ENCODE results near the gene BEND7. TPM values are rescaled to one million over a fixed set of nuclear protein-coding genes. Genes with fewer than 3 reads are reported as not detected.

BEND7 gene
- total RNA-seq, 1 donor from 2014 or later: 1.3 TPM

DNA sequence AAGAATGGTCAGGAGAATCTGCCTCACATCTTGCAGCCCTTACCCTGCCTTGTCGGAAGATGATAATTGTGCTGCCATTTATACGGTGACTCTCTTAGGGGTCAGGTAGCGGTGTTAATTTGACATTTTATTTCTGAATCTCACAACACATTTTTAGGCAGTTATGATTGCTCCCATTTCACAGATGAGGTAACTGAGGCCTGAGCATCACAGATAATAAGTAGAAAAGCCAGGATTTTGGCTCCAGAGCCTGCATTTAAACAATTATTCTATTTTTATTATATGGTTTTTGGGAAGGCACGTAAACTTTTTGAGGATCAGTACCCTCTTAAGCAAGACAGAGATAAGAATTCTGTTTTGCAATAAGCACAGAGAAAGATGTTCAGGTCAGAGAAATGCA, 103.4 kb downstream of the BEND7 start:
- no peaks in the 10 kb centered on the region for H3K36me3 ChIP-seq (ENCODE audit: control insufficient read depth, insufficient read depth, low read length)
- no peak for FAIRE-seq
- H3K27me3 ChIP-seq (ENCODE audit: control insufficient read depth, insufficient read depth, low read length): no peaks in the 10 kb centered on the region
- no peak for DNase-seq (ENCODE audit: low read depth)
- no peak overlapping the region for H3K4me3 ChIP-seq (ENCODE audit: low read depth, low read length)
- TF ChIP-seq, protein P1, sequence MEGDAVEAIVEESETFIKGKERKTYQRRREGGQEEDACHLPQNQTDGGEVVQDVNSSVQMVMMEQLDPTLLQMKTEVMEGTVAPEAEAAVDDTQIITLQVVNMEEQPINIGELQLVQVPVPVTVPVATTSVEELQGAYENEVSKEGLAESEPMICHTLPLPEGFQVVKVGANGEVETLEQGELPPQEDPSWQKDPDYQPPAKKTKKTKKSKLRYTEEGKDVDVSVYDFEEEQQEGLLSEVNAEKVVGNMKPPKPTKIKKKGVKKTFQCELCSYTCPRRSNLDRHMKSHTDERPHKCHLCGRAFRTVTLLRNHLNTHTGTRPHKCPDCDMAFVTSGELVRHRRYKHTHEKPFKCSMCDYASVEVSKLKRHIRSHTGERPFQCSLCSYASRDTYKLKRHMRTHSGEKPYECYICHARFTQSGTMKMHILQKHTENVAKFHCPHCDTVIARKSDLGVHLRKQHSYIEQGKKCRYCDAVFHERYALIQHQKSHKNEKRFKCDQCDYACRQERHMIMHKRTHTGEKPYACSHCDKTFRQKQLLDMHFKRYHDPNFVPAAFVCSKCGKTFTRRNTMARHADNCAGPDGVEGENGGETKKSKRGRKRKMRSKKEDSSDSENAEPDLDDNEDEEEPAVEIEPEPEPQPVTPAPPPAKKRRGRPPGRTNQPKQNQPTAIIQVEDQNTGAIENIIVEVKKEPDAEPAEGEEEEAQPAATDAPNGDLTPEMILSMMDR (IDR thresholded peaks at IDR 0.05; ENCODE audit: insufficient read depth, low read length, severe bottlenecking): no peak

GRCh38 chr10:13422800-13423199, 106.0 kb downstream of the BEND7 start:
- no peak for DNase-seq (ENCODE audit: low read depth)
- no peaks in the 10 kb centered on the region for H3K36me3 ChIP-seq (ENCODE audit: control insufficient read depth, insufficient read depth, low read length)
- no peak for FAIRE-seq
- no peak overlapping the region for H3K4me3 ChIP-seq (ENCODE audit: low read depth, low read length)
- TF ChIP-seq, protein P1 (IDR thresholded peaks at IDR 0.05; ENCODE audit: insufficient read depth, low read length, severe bottlenecking): no peak
- H3K27me3 ChIP-seq (ENCODE audit: control insufficient read depth, insufficient read depth, low read length): no peaks in the 10 kb centered on the region

DNA sequence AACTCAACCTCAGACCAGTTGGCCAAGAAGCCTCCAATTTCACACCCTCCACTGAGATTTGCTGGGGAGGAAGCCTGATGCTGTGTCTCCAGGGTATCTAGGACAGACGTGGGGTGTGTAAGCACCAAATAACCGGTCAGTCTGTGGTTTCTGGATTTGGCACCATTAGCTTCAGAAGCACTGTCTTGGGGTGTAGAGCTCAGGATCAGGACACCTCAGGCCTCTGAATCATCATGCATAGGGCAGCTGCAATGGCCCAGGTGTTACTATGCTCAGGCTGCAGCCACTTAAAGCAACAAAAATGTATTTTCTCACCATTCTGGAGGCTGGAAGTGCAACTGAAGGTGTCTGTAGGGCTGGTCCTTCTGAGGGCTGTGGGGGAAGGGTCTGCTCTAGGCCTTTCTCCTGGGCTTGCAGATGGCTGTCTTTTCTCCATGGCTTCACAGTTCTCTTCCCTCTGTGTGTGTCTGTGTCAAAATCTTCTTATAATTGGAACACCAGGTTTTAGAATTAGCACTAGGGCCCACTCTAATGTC, 107.4 kb downstream of the BEND7 start:
- Histone ChIP-seq H3K36me3 (ENCODE audit: control insufficient read depth, insufficient read depth, low read length) (no peaks in the 10 kb centered on the region), H3K4me3 (ENCODE audit: low read depth, low read length) (no peak overlapping the region), H3K27me3 (ENCODE audit: control insufficient read depth, insufficient read depth, low read length) (no peaks in the 10 kb centered on the region)
- DNase-seq (ENCODE audit: low read depth) (no peak), FAIRE-seq (peak; percentile 81)
- TF ChIP-seq, protein P1 (IDR thresholded peaks at IDR 0.05; ENCODE audit: insufficient read depth, low read length, severe bottlenecking): no peak

DNA sequence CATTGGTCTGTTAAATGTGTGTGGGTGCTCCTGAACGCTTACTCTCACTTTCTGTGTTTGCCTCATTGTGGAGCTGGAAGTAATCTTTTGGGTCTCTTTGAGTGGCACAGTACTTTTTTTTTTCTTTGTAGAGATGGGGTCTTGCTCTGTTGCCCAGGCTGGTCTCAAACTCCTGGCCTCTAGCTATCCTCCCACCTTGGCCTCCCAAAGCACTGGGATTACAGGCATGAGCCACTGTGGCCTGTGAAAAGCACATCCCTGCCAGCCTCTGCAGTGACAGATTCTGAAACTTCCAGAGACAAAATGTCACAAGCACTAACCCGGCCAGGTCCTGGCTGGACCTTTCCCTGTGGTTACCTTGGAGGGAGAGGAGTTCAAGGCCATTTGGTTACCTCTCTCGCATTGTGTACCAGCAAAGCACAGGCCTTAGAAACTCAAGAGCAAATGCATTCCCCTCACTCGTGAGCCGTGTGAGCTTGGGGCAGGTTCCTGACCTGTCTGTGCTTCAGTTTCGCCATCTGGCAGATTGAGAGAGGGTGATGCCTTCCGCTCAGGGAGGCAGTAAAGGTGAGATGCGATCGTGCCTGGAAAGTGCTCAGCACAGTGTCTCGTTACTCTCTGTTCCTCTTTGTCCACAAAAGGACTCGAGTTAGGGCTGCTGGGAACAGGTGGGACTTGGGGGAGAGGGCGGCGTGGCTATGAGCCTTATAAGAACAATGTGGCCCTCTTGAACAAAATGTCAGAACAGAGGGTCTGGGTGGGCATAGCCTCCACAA, 108.1 kb downstream of the BEND7 start:
- no peaks in the 10 kb centered on the region for H3K36me3 ChIP-seq (ENCODE audit: control insufficient read depth, insufficient read depth, low read length)
- no peak for FAIRE-seq
- no peak for DNase-seq (ENCODE audit: low read depth)
- no peaks in the 10 kb centered on the region for H3K27me3 ChIP-seq (ENCODE audit: control insufficient read depth, insufficient read depth, low read length)
- TF ChIP-seq, protein P1 (IDR thresholded peaks at IDR 0.05; ENCODE audit: insufficient read depth, low read length, severe bottlenecking): no peak
- H3K4me3 ChIP-seq (ENCODE audit: low read depth, low read length): no peak overlapping the region

DNA sequence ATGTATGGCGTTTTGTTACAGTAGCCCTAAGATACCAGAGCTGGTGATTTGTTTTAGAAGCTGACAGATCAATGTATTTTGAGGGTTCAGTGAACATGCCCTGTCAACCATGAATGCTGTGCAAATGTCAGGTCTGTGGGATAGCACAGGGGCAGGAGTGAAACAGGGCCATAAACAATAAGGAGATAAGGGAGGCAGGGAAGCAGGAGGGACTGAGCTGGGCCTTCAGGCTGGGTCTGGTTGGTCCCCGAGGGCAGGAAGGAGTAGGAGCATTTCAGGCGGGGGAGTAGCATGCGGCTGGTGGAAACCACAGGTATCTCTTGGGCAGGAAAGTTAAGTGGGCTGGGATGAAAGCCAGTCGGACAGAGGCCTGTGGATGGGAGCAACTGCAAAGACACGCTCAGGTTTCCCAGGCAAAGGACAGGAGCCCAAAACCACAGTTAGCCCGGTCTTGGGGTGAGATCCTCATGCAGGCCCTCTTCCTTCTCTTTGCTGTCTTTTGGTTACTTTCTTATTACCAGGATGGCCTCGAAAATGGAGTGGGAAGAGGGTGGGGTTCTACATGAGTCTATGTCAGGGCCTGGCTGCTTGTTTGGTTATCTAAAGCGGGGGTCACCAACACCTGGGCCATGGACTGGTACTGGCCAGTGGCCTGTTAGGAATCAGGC, 111.2 kb downstream of the BEND7 start:
- Histone ChIP-seq H3K27me3 (ENCODE audit: control insufficient read depth, insufficient read depth, low read length) (no peaks in the 10 kb centered on the region), H3K36me3 (ENCODE audit: control insufficient read depth, insufficient read depth, low read length) (no peaks in the 10 kb centered on the region), H3K4me3 (ENCODE audit: low read depth, low read length) (no peak overlapping the region)
- FAIRE-seq (no peak), DNase-seq (ENCODE audit: low read depth) (no peak)
- TF ChIP-seq, protein P1 (IDR thresholded peaks at IDR 0.05; ENCODE audit: insufficient read depth, low read length, severe bottlenecking): no peak
